ENCODE results near the gene TMEM147. TPM values are rescaled to one million over a fixed set of nuclear protein-coding genes. Genes with fewer than 3 reads are reported as not detected.

TMEM147 gene
- total and polyA plus RNA-seq, 2 of the 13 experiments (the other 11 are each of a cell fraction or from before 2014, with no cell fraction given), result 141 to 176 TPM

- ATAC-seq, result no peak
- Histone ChIP-seq H3K9ac (ENCODE audit: insufficient read depth, low read depth, low read length) (no peak overlapping the region), H3K4me3 (replicated peaks in 1 of 3; ENCODE audit: insufficient read depth in 1 of 3, low read depth in 2 of 3, low read length in 3 of 3) (no peak overlapping the region), H4K20me1 (ENCODE audit: insufficient read depth, low read length) (no peaks in the 10 kb centered on the region), H3K9me3 (ENCODE audit: low read length) (no peaks in the 10 kb centered on the region), H3K27me3 (ENCODE audit: control insufficient read depth in 1 of 2, insufficient read depth in 2 of 2, low read length in 2 of 2) (peaks cover 1 to 45% of the 10 kb centered on the region in 2 experiments; a peak in 3 of 5 replicates), H3K4me2 (ENCODE audit: low read depth, low read length) (no peak overlapping the region), H3K27ac (ENCODE audit: extremely low read length, insufficient read depth, low read length) (no peak overlapping the region), H3K36me3 (replicated peaks in 1 of 2; ENCODE audit: control insufficient read depth in 1 of 2, insufficient read depth in 2 of 2, low read length in 2 of 2) (no peaks in the 10 kb centered on the region), H2AFZ (ENCODE audit: low read length) (no peak overlapping the region), H3K79me2 (ENCODE audit: insufficient read depth, low read length) (no peaks in the 10 kb centered on the region), H3K4me1 (ENCODE audit: insufficient read depth, low read length) (peaks cover 24% of the 10 kb centered on the region)
- CTCF ChIA-PET (ENCODE audit: low intra/inter-chr PET ratio, low total read pairs), result no interaction called here
- BruUV-seq (replicated peaks), result no TSS peak
- intact Hi-C loops (cut with micrococcal nuclease; ENCODE audit: unreplicated experiment) (loop anchor here (5.0 to 10.0 kb wide), 3 partner anchors 33 to 85 kb away; partner anchors contain the start of genes COX6B1, ETV2 and HAUS5), in situ Hi-C loops (cut with HindIII; ENCODE audit: extremely low pct_ligation_motif_present, low pct_unique_long_range_greater_than_20kb) (loop anchor here (5.0 kb wide), 1 partner anchor 33 kb away; no protein-coding TSS in a partner anchor)
- DNase-seq (ENCODE audit: low spot score), result no peak
- POLR2A ChIA-PET, result no interaction called here
- no peak for FAIRE-seq
- WGBS (ENCODE audit: low lambda C conversion rate), result 65% methylated on average over 23 of the region's 23 CpGs
- TF ChIP-seq ZBTB40 (IDR thresholded peaks at IDR 0.05) (no peak), ZBTB40 (CRISPR knock-in tag; IDR thresholded peaks at IDR 0.05) (no peak), HOXA7 (CRISPR knock-in tag; IDR thresholded peaks at IDR 0.05) (no peak), ZNF441 (CRISPR knock-in tag; IDR thresholded peaks at IDR 0.05; ENCODE audit: borderline replicate concordance) (no peak), ATF5 (CRISPR knock-in tag; IDR thresholded peaks at IDR 0.05; ENCODE audit: low read depth) (no peak), NPAS2 (CRISPR knock-in tag; IDR thresholded peaks at IDR 0.05; ENCODE audit: borderline replicate concordance) (no peak), MBD4 (IDR thresholded peaks at IDR 0.05; ENCODE audit: borderline replicate concordance, low read length) (no peak), EZH2 (conservative IDR thresholded peaks at IDR 0.05; ENCODE audit: low read depth, low read length) (no peak), ZBTB49 (CRISPR knock-in tag; IDR thresholded peaks at IDR 0.05; ENCODE audit: borderline replicate concordance) (no peak), ZNF768 (CRISPR knock-in tag; IDR thresholded peaks at IDR 0.05) (no peak), CSRNP2 (CRISPR knock-in tag; conservative IDR thresholded peaks at IDR 0.05; ENCODE audit: low read depth) (no peak)
Measured at GRCh38 chr19:35559781-35560180, 14.4 kb downstream of the TMEM147 start.

Data from HepG2 (cell line).